Panc1 (cell line): ENCODE results near the gene SRGAP2C. TPM values are rescaled to one million over a fixed set of nuclear protein-coding genes. Genes with fewer than 3 reads are reported as not detected.

Experiments
- ATAC-seq: fragments of 200-7000 bp; cut with Tn5 transposase; 2 replicates; pipeline ENCODE4 v1.9.1; 2020; ENCODE audit warnings: mild to moderate bottlenecking, moderate library complexity
- BruUV-seq: library from RNA; stranded (reverse); fragments of 400-500 nt; replicated peaks from 2 replicates; lab custom pipeline; 2021; lab: Mats Ljungman, UMichigan
- CTCF ChIA-PET: fragments of 300-600 bp; sonication (Branson Sonifier 250); formaldehyde crosslinking; loops from one replicate; lab custom pipeline; 2022; ENCODE audit warnings: antibody characterized with exemption; lab: Charles Lee
- POLR2A ChIA-PET: fragments of 300-600 bp; sonication (Branson Sonifier 250); formaldehyde crosslinking; loops from one replicate; lab custom pipeline; 2022; ENCODE audit warnings: antibody characterized with exemption; lab: Charles Lee
- DNase-seq: peaks from one replicate; pipeline ENCODE4 v3.0.0-alpha.2; 2010; ENCODE audit warnings: low read depth, low spot score
- H3K27ac ChIP-seq: 2 replicates; pipeline ENCODE4 v1.5.1; 2011; ENCODE audit warnings: mild to moderate bottlenecking, low read length, inconsistent platforms
- H3K27me3 ChIP-seq: fragments of 200-500 bp; sonication (Bioruptor generic); 2 replicates; pipeline ENCODE4 v1.6.0; 2014; ENCODE audit warnings: low read length, inconsistent platforms; ENCODE audit not compliant: control insufficient read depth, insufficient read depth
- H3K36me3 ChIP-seq: fragments of 200-500 bp; sonication (Bioruptor generic); 2 replicates; pipeline ENCODE4 v1.5.1; 2014; ENCODE audit warnings: inconsistent platforms, mild to moderate bottlenecking, low read length, moderate library complexity; ENCODE audit not compliant: control insufficient read depth, insufficient read depth
- H3K4me1 ChIP-seq: 2 replicates; pipeline ENCODE4 v1.5.1; 2011; ENCODE audit warnings: inconsistent platforms, mild to moderate bottlenecking, low read length, moderate library complexity; ENCODE audit not compliant: control insufficient read depth, insufficient read depth
- H3K4me3 ChIP-seq, 2 experiments: 2 replicates each; pipeline ENCODE4 v1.5.1; 2011 to 2012; ENCODE audit warnings: low read depth in 2 of 2, low read length in 2 of 2, mild to moderate bottlenecking in 2 of 2, inconsistent platforms in 1 of 2, moderate library complexity in 1 of 2
- H3K9me3 ChIP-seq: fragments of 200-500 bp; sonication (Bioruptor generic); 2 replicates; pipeline ENCODE4 v1.5.1; 2014; ENCODE audit warnings: low read depth, mild to moderate bottlenecking, inconsistent platforms, low read length, moderate library complexity; ENCODE audit not compliant: control insufficient read depth, insufficient read depth
- CTCF ChIP-seq: fragments of 450-650 bp; IDR thresholded peaks from 2 replicates; pipeline ENCODE4 v1.5.1; 2017; ENCODE audit warnings: mild to moderate bottlenecking
- POLR2AphosphoS5 ChIP-seq: IDR thresholded peaks from 2 replicates; pipeline ENCODE4 v1.6.1; 2012; ENCODE audit warnings: mild to moderate bottlenecking, low read depth, low read length, moderate library complexity
- SIN3A ChIP-seq: IDR thresholded peaks from 2 replicates; pipeline ENCODE4 v1.6.1; 2012; ENCODE audit warnings: low read depth, mild to moderate bottlenecking, low read length, moderate library complexity, borderline replicate concordance; ENCODE audit not compliant: insufficient read depth
- TCF7L2 ChIP-seq: IDR thresholded peaks from 2 replicates; pipeline ENCODE4 v1.6.1; 2011; ENCODE audit warnings: mild to moderate bottlenecking, low read depth, low read length, inconsistent platforms
- in situ Hi-C: cut with HindIII; loops from 2 replicates; pipeline ENCODE4 v1.10.0; 2016; ENCODE audit warnings: low sequenced_read_pairs, low pct_unique_long_range_greater_than_20kb
- intact Hi-C: fragments of 100-400 bp; cut with micrococcal nuclease; formaldehyde crosslinking; loops from one replicate; pipeline ENCODE4 v1.10.0; 2022; ENCODE audit not compliant: unreplicated experiment
- total RNA-seq: library from RNA; stranded (reverse); gene quantifications from one replicate; pipeline ENCODE4 v1.2.1, GENCODE V29; 2021; ENCODE audit not compliant: unreplicated experiment
- TF ChIP-seq, protein P1 (sequence below), 2 experiments: IDR thresholded peaks; 2 replicates each; pipeline ENCODE4 v1.6.1; 2011 to 2012; ENCODE audit warnings: low read depth in 2 of 2, control low read depth in 1 of 2, low read length in 1 of 2, mild to moderate bottlenecking in 1 of 2, moderate library complexity in 1 of 2; ENCODE audit not compliant: insufficient read depth in 1 of 2

Gene SRGAP2C
- total RNA-seq, 1 experiment from 2014 or later: 50.5 TPM

- no peak overlapping the region for H3K4me3 ChIP-seq
- BruUV-seq: no TSS peak
- in situ Hi-C loops: no loop called here
- no peaks in the 10 kb centered on the region for H3K9me3 ChIP-seq
- DNase-seq (no peak), ATAC-seq (no peak)
- H3K27ac ChIP-seq: no peak overlapping the region
- POLR2A ChIA-PET: no interaction called here
- intact Hi-C loops: no loop called here
- no peaks in the 10 kb centered on the region; the same call in 1 of the 2 replicates for H3K4me1 ChIP-seq
- H3K27me3 ChIP-seq: no peaks in the 10 kb centered on the region
- CTCF ChIA-PET: no interaction called here
- no peaks in the 10 kb centered on the region for H3K36me3 ChIP-seq
- TF ChIP-seq POLR2AphosphoS5: no peak
- TF ChIP-seq, protein P1, sequence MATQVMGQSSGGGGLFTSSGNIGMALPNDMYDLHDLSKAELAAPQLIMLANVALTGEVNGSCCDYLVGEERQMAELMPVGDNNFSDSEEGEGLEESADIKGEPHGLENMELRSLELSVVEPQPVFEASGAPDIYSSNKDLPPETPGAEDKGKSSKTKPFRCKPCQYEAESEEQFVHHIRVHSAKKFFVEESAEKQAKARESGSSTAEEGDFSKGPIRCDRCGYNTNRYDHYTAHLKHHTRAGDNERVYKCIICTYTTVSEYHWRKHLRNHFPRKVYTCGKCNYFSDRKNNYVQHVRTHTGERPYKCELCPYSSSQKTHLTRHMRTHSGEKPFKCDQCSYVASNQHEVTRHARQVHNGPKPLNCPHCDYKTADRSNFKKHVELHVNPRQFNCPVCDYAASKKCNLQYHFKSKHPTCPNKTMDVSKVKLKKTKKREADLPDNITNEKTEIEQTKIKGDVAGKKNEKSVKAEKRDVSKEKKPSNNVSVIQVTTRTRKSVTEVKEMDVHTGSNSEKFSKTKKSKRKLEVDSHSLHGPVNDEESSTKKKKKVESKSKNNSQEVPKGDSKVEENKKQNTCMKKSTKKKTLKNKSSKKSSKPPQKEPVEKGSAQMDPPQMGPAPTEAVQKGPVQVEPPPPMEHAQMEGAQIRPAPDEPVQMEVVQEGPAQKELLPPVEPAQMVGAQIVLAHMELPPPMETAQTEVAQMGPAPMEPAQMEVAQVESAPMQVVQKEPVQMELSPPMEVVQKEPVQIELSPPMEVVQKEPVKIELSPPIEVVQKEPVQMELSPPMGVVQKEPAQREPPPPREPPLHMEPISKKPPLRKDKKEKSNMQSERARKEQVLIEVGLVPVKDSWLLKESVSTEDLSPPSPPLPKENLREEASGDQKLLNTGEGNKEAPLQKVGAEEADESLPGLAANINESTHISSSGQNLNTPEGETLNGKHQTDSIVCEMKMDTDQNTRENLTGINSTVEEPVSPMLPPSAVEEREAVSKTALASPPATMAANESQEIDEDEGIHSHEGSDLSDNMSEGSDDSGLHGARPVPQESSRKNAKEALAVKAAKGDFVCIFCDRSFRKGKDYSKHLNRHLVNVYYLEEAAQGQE (IDR thresholded peaks at IDR 0.05; ENCODE audit: insufficient read depth in 1 of 2, low read depth in 2 of 2, low read length in 1 of 2): no peak
- TF ChIP-seq TCF7L2: no peak
- TF ChIP-seq SIN3A: no peak
- TF ChIP-seq CTCF: no peak
Observed at GRCh38 chr1:121413821-121414220, 229.0 kb downstream of the SRGAP2C start.

DNA sequence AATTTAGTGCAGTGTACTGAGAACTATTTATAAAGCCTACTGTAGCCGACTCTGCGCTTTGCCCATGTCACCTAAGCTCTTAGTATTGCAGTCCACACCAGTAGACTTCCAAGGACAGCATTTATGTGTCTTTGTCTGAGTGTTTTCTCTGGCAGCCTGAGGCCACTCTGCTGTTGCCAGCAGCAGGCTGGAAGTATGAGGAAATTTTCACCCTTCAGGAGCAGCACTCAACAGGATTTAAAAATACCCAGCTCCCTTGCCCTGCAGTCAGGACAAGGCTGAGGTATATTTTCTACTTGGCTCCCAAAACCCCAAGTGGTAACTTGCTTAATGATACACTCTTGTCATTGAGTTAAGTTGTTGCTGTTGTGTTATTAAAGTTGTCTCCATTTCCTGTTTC, 230.1 kb downstream of the SRGAP2C start:
- DNase-seq (no peak), ATAC-seq (no peak)
- intact Hi-C loops (no loop called here), in situ Hi-C loops (no loop called here)
- Histone ChIP-seq H3K4me3 (no peak overlapping the region), H3K9me3 (no peaks in the 10 kb centered on the region), H3K36me3 (no peaks in the 10 kb centered on the region), H3K4me1 (no peaks in the 10 kb centered on the region; the same call in 1 of the 2 replicates), H3K27ac (no peak overlapping the region), H3K27me3 (no peaks in the 10 kb centered on the region)
- ChIA-PET POLR2A (no interaction called here), CTCF (no interaction called here)
- no TSS peak for BruUV-seq
- no peak for TF ChIP-seq CTCF
- no peak for TF ChIP-seq SIN3A
- TF ChIP-seq, protein P1 (IDR thresholded peaks at IDR 0.05; ENCODE audit: insufficient read depth in 1 of 2, low read depth in 2 of 2, low read length in 1 of 2): no peak
- TF ChIP-seq TCF7L2: no peak
- TF ChIP-seq POLR2AphosphoS5: no peak
